ES-I3 (cell line): Measurements from ENCODE around the gene PCIF1.
"Not testable (repeated sequence)": the region's sequence is repeated elsewhere in the genome, so short reads cannot be mapped to it uniquely, and the experiment has no call there.

Experiments
- H3K36me3 ChIP-seq: 2 replicates; pipeline ENCODE4 v1.6.1; 2013; ENCODE audit warnings: mild to moderate bottlenecking, low read length, control low read depth, moderate library complexity; ENCODE audit not compliant: insufficient read depth
- H3K4me1 ChIP-seq: 2 replicates; pipeline ENCODE4 v1.6.1; 2013; ENCODE audit warnings: mild to moderate bottlenecking, control low read depth, low read length; ENCODE audit not compliant: insufficient read depth
- H3K9ac ChIP-seq: 2 replicates; pipeline ENCODE4 v1.6.1; 2013; ENCODE audit warnings: low read depth, mild to moderate bottlenecking, low read length, moderate library complexity
- H3K9me3 ChIP-seq: 2 replicates; pipeline ENCODE4 v1.6.1; 2013; ENCODE audit warnings: mild to moderate bottlenecking, low read length, moderate library complexity; ENCODE audit not compliant: control insufficient read depth, insufficient read depth

The PCIF1 gene

GRCh38 chr20:45991616-45992015 is 57.1 kb downstream of the PCIF1 start:
- no peak overlapping the region for H3K9ac ChIP-seq

GRCh38 chr20:45993197-45993951 is 58.9 kb downstream of the PCIF1 start:
- Histone ChIP-seq H3K4me1 (peaks cover 6% of the 10 kb centered on the region; the same call in 1 of the 2 replicates), H3K36me3 (no peaks in the 10 kb centered on the region), H3K9ac (0 out of 2 replicates have a peak overlapping the region, but pooled peaks have one; percentile 7)

More at GRCh38 chr20:45991616-45992015, 57.1 kb downstream of the PCIF1 start:
- H3K36me3 ChIP-seq, result no peaks in the 10 kb centered on the region
- H3K9me3 ChIP-seq, result no peaks in the 10 kb centered on the region
- peaks cover 6% of the 10 kb centered on the region; the same call in 1 of the 2 replicates for H3K4me1 ChIP-seq

GRCh38 chr20:45994761-45995493 is 60.4 kb downstream of the PCIF1 start:
- H3K9ac ChIP-seq, result no peak overlapping the region
- no peaks in the 10 kb centered on the region for H3K9me3 ChIP-seq
- H3K4me1 ChIP-seq, result peaks cover 8% of the 10 kb centered on the region; the same call in 1 of the 2 replicates
- H3K36me3 ChIP-seq, result no peaks in the 10 kb centered on the region

More at GRCh38 chr20:45993197-45993951, 58.9 kb downstream of the PCIF1 start:
- H3K9me3 ChIP-seq, result no peaks in the 10 kb centered on the region

GRCh38 chr20:45995495-45996097 is 61.1 kb downstream of the PCIF1 start:
- not testable (repeated sequence) for H3K9me3 ChIP-seq, H3K4me1 ChIP-seq, H3K9ac ChIP-seq, H3K36me3 ChIP-seq

- peaks cover 14% of the 10 kb centered on the region for H3K4me1 ChIP-seq
- H3K36me3 ChIP-seq, result no peaks in the 10 kb centered on the region
- no peaks in the 10 kb centered on the region for H3K9me3 ChIP-seq
- no peak overlapping the region for H3K9ac ChIP-seq
These were observed 62.7 kb downstream of the PCIF1 start for GRCh38 chr20:45997187-45997586.
